Activated naive CD8-positive, alpha-beta T cell treated with anti-CD3 and anti-CD28 coated beads for 36 hours (primary cell): Measurements from ENCODE around the gene DAB1. TPM values are rescaled to one million over a fixed set of nuclear protein-coding genes. Genes with fewer than 3 reads are reported as not detected.

ENCODE experiments used
- DNase-seq: peaks from one replicate; pipeline ENCODE4 v3.0.0; 2021
- H3K27ac Mint-ChIP-seq: one replicate; pipeline ENCODE4 v1.8.0; 2022; ENCODE audit warnings: mild to moderate bottlenecking, moderate library complexity, mixed read lengths
- H3K27me3 Mint-ChIP-seq: one replicate; pipeline ENCODE4 v1.8.0; 2022; ENCODE audit warnings: mild to moderate bottlenecking, mixed read lengths
- H3K36me3 Mint-ChIP-seq: one replicate; pipeline ENCODE4 v1.8.0; 2021; ENCODE audit warnings: mild to moderate bottlenecking, mixed read lengths
- H3K4me1 Mint-ChIP-seq: one replicate; pipeline ENCODE4 v1.8.0; 2021; ENCODE audit warnings: mixed read lengths
- H3K4me3 Mint-ChIP-seq: one replicate; pipeline ENCODE4 v1.8.0; 2022; ENCODE audit warnings: mild to moderate bottlenecking, moderate library complexity, mixed read lengths
- H3K9me3 Mint-ChIP-seq: one replicate; pipeline ENCODE4 v1.8.0; 2022; ENCODE audit warnings: mixed read lengths
- total RNA-seq, 2 experiments: library from RNA; stranded (reverse); gene quantifications; one replicate each; pipeline ENCODE4 v1.2.3, GENCODE V29; 2021

Gene DAB1
- total RNA-seq, 2 experiments from 2014 or later, result not detected

- DNase-seq, result no peak
- H3K36me3 Mint-ChIP-seq, result no peaks in the 10 kb centered on the region
- H3K4me1 Mint-ChIP-seq, result no peaks in the 10 kb centered on the region
- no peaks in the 10 kb centered on the region for H3K9me3 Mint-ChIP-seq
- H3K27me3 Mint-ChIP-seq, result peaks cover 7% of the 10 kb centered on the region
- no peak overlapping the region for H3K27ac Mint-ChIP-seq
- no peak overlapping the region for H3K4me3 Mint-ChIP-seq
Measured at GRCh38 chr1:57024855-57025254, 399.0 kb downstream of the DAB1 start.

- H3K4me1 Mint-ChIP-seq, result no peaks in the 10 kb centered on the region
- H3K9me3 Mint-ChIP-seq, result no peaks in the 10 kb centered on the region
- peaks cover 7% of the 10 kb centered on the region for H3K27me3 Mint-ChIP-seq
- H3K27ac Mint-ChIP-seq, result no peak overlapping the region
- no peak overlapping the region for H3K4me3 Mint-ChIP-seq
- DNase-seq, result no peak
- no peaks in the 10 kb centered on the region for H3K36me3 Mint-ChIP-seq
Measured at GRCh38 chr1:57024428-57024827, 399.4 kb downstream of the DAB1 start.

DNA sequence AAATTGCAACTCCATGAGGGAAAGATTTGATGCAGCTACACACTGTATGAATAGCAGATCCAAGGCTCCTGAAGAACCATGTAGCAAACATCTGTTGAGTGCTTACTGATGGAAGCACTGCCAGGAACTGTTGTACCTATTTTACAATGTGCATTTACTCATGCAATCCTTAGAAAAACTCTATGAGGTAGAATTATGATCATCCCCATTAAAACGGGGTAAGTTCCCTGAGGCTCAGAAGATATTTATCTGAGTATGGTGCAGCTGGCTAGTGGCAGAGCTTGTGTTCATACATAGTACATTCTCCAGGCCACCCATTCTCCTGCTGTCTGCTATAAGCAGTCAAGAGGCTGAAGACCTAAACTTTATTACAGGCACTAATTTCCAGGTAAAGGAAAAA is 403.6 kb downstream of the DAB1 start:
- H3K9me3 Mint-ChIP-seq, result peaks cover 1% of the 10 kb centered on the region
- no peaks in the 10 kb centered on the region for H3K36me3 Mint-ChIP-seq
- peaks cover 7% of the 10 kb centered on the region for H3K27me3 Mint-ChIP-seq
- H3K4me3 Mint-ChIP-seq, result no peak overlapping the region
- no peak overlapping the region for H3K27ac Mint-ChIP-seq
- DNase-seq, result no peak
- no peaks in the 10 kb centered on the region for H3K4me1 Mint-ChIP-seq

DNA sequence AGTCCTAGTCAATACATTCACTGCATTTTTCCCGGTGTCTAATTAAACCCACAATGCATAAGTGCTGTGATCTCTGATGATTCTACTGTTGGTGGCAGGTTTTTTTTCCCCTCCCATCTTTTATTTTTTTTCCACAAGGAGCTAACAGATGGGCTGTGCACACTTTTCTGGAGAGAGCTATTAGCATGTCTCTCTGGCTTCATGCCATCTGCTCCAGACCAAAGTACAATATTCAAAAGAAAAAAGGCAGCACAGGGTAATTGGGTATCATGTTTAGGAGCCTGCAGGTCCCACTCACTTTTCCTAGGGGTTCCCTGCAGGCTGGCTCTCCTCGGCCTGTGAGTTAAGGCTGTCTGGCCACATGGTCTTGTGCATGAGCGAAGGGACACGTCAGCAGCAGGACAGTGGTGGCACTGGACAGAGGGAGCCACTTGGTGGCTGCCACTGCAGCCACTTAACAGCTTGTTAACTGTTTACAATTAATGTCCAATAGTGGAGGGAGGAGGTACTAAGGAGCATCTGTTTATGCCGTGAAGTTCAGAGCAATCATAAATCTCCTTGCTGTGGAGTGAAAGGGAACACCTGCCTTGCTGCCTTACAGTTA is 404.5 kb downstream of the DAB1 start:
- Mint-ChIP-seq H3K27ac (no peak overlapping the region), H3K27me3 (peaks cover 7% of the 10 kb centered on the region), H3K9me3 (peaks cover 1% of the 10 kb centered on the region), H3K4me3 (no peak overlapping the region), H3K36me3 (no peaks in the 10 kb centered on the region), H3K4me1 (no peaks in the 10 kb centered on the region)
- no peak for DNase-seq

GRCh38 chr1:57018119-57018518 is 405.7 kb downstream of the DAB1 start:
- peaks cover 3% of the 10 kb centered on the region for H3K27me3 Mint-ChIP-seq
- H3K4me3 Mint-ChIP-seq, result no peak overlapping the region
- no peaks in the 10 kb centered on the region for H3K4me1 Mint-ChIP-seq

DNA sequence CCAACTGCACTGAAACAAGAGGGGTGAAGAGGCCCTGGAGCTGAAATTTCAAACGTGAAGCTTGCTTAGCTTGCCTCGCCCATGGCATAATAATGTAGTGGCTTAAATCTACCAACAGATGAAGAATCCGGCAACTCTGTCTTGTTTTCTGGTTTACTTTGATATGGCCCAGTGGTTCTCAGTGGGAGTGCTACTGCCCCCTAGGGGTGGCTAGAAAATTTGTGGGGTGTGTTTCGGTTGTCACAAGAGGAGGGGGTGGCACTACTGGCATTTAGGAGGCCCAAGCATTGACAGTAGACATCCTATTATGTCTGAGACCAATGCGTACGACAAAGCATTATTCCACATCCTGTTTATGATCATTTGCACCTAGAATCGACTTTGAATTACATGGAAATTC is 406.1 kb downstream of the DAB1 start:
- H3K27me3 Mint-ChIP-seq, result no peaks in the 10 kb centered on the region

More at GRCh38 chr1:57018119-57018518, 405.7 kb downstream of the DAB1 start:
- Mint-ChIP-seq H3K9me3 (peaks cover 1% of the 10 kb centered on the region), H3K27ac (no peak overlapping the region), H3K36me3 (no peaks in the 10 kb centered on the region)
- no peak for DNase-seq

DNA sequence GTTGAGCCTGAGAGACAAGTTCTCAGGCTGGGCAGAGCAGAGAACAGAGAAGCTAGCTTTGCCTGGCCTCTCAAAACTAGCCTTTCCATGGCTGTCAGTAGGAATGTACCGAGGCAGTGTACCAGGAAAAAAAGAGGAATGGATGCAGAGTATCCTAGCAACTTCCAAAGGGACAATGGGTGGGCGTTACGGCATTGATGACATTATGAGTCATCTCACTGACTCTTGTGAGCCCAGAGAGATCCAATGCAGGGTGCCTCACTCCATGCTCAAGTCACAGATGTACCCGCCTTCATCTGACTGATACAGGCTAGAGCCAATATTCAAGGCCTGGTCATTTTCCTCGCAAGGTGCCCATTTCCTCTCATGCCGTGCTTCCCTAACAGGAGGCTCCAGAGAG is 406.7 kb downstream of the DAB1 start:
- Mint-ChIP-seq H3K36me3 (no peaks in the 10 kb centered on the region), H3K9me3 (peaks cover 1% of the 10 kb centered on the region)

More for the DNA sequence above, 406.1 kb downstream of the DAB1 start:
- H3K4me1 Mint-ChIP-seq, result no peaks in the 10 kb centered on the region
- no peak overlapping the region for H3K4me3 Mint-ChIP-seq
- DNase-seq, result no peak
- no peaks in the 10 kb centered on the region for H3K36me3 Mint-ChIP-seq
- no peak overlapping the region for H3K27ac Mint-ChIP-seq
- peaks cover 1% of the 10 kb centered on the region for H3K9me3 Mint-ChIP-seq

GRCh38 chr1:57015071-57015470 is 408.8 kb downstream of the DAB1 start:
- no peaks in the 10 kb centered on the region for H3K27me3 Mint-ChIP-seq
- H3K27ac Mint-ChIP-seq, result no peak overlapping the region
- no peaks in the 10 kb centered on the region for H3K4me1 Mint-ChIP-seq
- peaks cover 1% of the 10 kb centered on the region for H3K9me3 Mint-ChIP-seq
- no peaks in the 10 kb centered on the region for H3K36me3 Mint-ChIP-seq
- H3K4me3 Mint-ChIP-seq, result no peak overlapping the region
- no peak for DNase-seq

More for the DNA sequence above, 406.7 kb downstream of the DAB1 start:
- no peak overlapping the region for H3K4me3 Mint-ChIP-seq
- no peaks in the 10 kb centered on the region for H3K27me3 Mint-ChIP-seq
- no peak for DNase-seq
- no peak overlapping the region for H3K27ac Mint-ChIP-seq
- no peaks in the 10 kb centered on the region for H3K4me1 Mint-ChIP-seq

DNA sequence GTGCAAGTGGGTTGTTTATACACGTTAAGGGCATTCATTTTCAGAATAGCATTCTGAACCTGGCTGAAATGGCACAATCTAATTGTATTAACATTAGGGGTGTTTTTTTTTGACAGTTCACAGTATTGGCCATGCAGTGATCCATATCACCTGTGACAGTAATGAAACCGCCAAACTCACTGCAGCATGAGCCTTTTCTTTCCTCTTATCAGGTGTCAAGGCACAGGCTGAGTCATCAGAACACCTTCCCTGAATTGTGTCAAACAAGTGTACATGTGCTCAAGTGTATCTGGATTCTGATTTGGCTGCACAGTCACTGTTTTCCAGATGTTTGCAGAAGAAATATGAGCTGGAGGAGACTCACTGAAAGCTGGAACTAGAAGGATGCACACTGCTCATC is 410.3 kb downstream of the DAB1 start:
- Mint-ChIP-seq H3K36me3 (no peaks in the 10 kb centered on the region), H3K4me1 (no peaks in the 10 kb centered on the region), H3K27ac (no peak overlapping the region), H3K27me3 (no peaks in the 10 kb centered on the region), H3K9me3 (no peaks in the 10 kb centered on the region), H3K4me3 (no peak overlapping the region)
- no peak for DNase-seq

- H3K36me3 Mint-ChIP-seq, result no peaks in the 10 kb centered on the region
- H3K4me1 Mint-ChIP-seq, result no peaks in the 10 kb centered on the region
- no peaks in the 10 kb centered on the region for H3K9me3 Mint-ChIP-seq
Measured at GRCh38 chr1:57012315-57012714, 411.5 kb downstream of the DAB1 start.

GRCh38 chr1:57010511-57010910 is 413.3 kb downstream of the DAB1 start:
- no peak overlapping the region for H3K4me3 Mint-ChIP-seq

More at GRCh38 chr1:57012315-57012714, 411.5 kb downstream of the DAB1 start:
- Mint-ChIP-seq H3K4me3 (no peak overlapping the region), H3K27ac (no peak overlapping the region), H3K27me3 (peaks cover 3% of the 10 kb centered on the region)
- no peak for DNase-seq

DNA sequence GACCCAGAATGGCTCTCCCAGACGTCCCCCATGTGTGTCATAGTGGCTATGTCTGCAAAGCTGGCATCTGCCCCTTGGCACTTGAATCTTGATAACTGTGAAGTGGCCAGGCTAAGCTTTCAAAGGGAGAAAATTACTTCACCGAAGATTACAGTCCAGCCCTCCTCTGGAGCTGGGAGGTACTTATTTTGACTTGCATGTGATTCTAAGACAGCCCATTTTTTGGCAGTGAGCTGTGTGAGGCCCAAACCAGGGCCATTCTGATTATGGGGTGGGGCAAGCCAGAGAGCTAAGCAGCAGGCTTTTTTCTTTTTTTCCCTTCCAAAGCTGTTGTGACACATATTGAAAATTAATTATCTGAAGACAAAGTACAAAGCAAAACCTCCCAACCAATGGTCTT is 415.9 kb downstream of the DAB1 start:
- Mint-ChIP-seq H3K36me3 (no peaks in the 10 kb centered on the region), H3K4me1 (no peaks in the 10 kb centered on the region), H3K27ac (no peak overlapping the region), H3K4me3 (no peak overlapping the region), H3K27me3 (peaks cover 3% of the 10 kb centered on the region), H3K9me3 (no peaks in the 10 kb centered on the region)
- DNase-seq, result no peak

More at GRCh38 chr1:57010511-57010910, 413.3 kb downstream of the DAB1 start:
- Mint-ChIP-seq H3K9me3 (no peaks in the 10 kb centered on the region), H3K27me3 (peaks cover 3% of the 10 kb centered on the region), H3K36me3 (no peaks in the 10 kb centered on the region), H3K4me1 (no peaks in the 10 kb centered on the region), H3K27ac (no peak overlapping the region)
- DNase-seq, result no peak

GRCh38 chr1:57007472-57007871 is 416.4 kb downstream of the DAB1 start:
- DNase-seq, result no peak
- no peak overlapping the region for H3K27ac Mint-ChIP-seq
- peaks cover 3% of the 10 kb centered on the region for H3K27me3 Mint-ChIP-seq
- no peaks in the 10 kb centered on the region for H3K9me3 Mint-ChIP-seq
- H3K4me3 Mint-ChIP-seq, result no peak overlapping the region
- H3K4me1 Mint-ChIP-seq, result no peaks in the 10 kb centered on the region
- no peaks in the 10 kb centered on the region for H3K36me3 Mint-ChIP-seq

DNA sequence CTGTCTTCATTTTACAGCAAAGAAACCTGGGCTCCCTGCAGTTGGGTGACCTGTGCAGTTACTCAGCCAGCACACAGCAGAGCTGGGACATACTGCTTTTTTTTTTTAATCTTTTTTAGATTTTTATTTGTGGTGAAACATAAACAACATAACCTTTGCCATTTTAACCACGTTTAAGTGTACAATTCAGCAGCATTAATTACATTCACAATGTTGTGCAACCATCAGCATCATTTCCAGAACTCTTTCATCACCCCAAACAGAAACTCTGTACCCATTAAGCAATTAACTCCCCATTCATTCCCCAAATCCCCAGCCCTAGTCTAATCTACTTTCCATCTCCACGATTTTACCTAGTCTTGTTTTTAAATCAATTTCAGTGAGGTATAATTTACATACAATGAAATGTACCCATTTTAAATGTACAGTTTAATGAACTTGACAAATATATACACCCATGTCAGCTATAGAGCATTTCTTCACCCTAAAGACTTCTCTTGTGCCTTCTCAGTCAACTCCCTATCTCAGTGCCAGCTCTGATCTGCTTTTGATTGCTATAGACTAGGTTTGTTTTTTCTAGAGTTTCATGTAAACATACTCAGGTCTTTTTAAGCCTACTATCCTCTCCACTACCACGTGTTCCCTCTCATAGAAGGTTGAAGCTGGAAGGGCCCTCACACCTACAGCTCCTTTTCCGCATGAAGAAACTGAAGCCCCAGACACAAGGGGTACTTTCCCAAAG is 420.3 kb downstream of the DAB1 start:
- Mint-ChIP-seq H3K4me3 (no peak overlapping the region), H3K36me3 (no peaks in the 10 kb centered on the region), H3K27me3 (peaks cover 3% of the 10 kb centered on the region), H3K27ac (no peak overlapping the region), H3K4me1 (no peaks in the 10 kb centered on the region), H3K9me3 (no peaks in the 10 kb centered on the region)
- no peak for DNase-seq

- Mint-ChIP-seq H3K36me3 (no peaks in the 10 kb centered on the region), H3K27me3 (peaks cover 12% of the 10 kb centered on the region), H3K27ac (no peak overlapping the region), H3K4me3 (no peak overlapping the region), H3K9me3 (no peaks in the 10 kb centered on the region), H3K4me1 (no peaks in the 10 kb centered on the region)
- no peak for DNase-seq
Measured at GRCh38 chr1:56995414-56996100, 428.3 kb downstream of the DAB1 start.
